22Rv1 (cell line): Measurements from ENCODE around the gene WWOX.

ENCODE experiments used
- H3K27ac ChIP-seq: fragments of 450-650 bp; 2 replicates; pipeline ENCODE4 v1.5.1; 2017
- CTCF ChIP-seq: fragments of 450-650 bp; IDR thresholded peaks from 2 replicates; pipeline ENCODE4 v1.5.1; 2017; ENCODE audit warnings: mild to moderate bottlenecking
- ZFX ChIP-seq: fragments of 450-650 bp; IDR thresholded peaks from 2 replicates; pipeline ENCODE4 v1.6.1; 2017; ENCODE audit warnings: antibody characterized with exemption, borderline replicate concordance

Gene WWOX

GRCh38 chr16:78140818-78141466 is 41.5 kb downstream of the WWOX start:
- TF ChIP-seq ZFX (no peak), CTCF (no peak)
- H3K27ac ChIP-seq: no peak overlapping the region

DNA sequence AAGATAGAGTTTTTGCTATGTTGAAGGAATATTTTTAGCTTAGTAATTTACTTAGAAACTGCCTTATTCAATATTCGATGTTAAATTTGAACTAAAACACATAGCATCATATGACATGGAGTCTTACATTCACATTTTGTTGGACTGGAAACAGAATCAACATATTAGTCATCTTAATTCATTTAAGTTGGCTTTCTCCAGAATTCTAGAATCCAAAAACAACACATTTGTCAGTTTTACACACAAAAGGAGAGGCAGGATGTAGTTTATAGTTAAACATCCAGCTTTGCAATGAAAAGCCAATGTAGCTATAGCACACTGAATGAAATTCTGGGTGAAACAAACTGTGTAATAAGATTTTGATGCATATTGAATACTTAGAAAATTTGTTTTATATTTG is 43.3 kb downstream of the WWOX start:
- no peak overlapping the region for H3K27ac ChIP-seq

GRCh38 chr16:78146807-78147206 is 47.4 kb downstream of the WWOX start:
- no peak overlapping the region for H3K27ac ChIP-seq
- no peak for TF ChIP-seq CTCF
- TF ChIP-seq ZFX: no peak

More for the DNA sequence above, 43.3 kb downstream of the WWOX start:
- no peak for TF ChIP-seq ZFX

DNA sequence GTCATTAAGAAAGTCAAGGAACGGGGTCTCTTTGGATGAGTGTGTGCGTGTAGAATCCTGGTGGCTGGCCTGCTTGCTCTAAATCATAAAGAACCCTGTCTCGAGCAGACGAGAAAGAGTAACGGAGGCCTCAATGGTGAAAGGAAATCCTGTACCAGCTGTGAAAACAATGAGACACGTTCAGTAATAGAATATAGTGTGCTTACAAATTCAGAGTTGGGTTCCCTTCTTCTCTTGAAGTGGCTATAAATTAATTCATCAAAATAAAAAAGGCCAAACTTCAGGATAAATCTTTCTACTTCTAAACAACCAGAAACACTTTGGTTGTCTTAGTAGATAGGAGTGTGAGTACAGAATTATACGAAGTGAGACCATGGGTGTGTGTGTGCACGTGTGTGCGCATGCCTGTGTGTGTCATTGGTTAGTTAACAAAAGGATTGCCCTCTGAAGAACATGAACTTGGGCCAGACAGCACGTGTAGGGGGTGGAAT is 48.5 kb downstream of the WWOX start:
- no peak overlapping the region for H3K27ac ChIP-seq
- TF ChIP-seq ZFX (no peak), CTCF (no peak)

DNA sequence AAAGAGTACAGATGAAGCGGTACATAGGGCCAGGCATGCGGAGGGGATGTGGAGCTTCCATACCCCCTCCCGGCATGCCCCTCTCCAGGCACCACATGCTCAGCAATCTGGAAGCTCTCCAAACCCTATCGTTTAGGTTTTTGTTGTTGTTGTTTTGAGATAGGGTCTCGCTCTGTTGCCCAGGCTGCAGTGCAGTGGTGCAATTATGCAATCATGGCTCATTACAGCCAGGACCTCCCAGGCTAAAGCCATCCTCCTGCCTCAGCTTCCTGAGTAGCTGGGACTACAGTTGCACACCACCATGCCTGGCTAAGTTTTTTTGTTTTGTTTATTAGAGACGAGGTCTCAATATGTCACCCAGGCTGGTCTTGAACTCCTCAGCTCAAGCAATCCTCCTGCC is 50.8 kb downstream of the WWOX start:
- TF ChIP-seq CTCF (no peak), ZFX (no peak)

GRCh38 chr16:78154729-78155461 is 55.4 kb downstream of the WWOX start:
- H3K27ac ChIP-seq: no peak overlapping the region
- TF ChIP-seq CTCF: no peak
- TF ChIP-seq ZFX: no peak

More for the DNA sequence above, 50.8 kb downstream of the WWOX start:
- H3K27ac ChIP-seq: no peak overlapping the region

DNA sequence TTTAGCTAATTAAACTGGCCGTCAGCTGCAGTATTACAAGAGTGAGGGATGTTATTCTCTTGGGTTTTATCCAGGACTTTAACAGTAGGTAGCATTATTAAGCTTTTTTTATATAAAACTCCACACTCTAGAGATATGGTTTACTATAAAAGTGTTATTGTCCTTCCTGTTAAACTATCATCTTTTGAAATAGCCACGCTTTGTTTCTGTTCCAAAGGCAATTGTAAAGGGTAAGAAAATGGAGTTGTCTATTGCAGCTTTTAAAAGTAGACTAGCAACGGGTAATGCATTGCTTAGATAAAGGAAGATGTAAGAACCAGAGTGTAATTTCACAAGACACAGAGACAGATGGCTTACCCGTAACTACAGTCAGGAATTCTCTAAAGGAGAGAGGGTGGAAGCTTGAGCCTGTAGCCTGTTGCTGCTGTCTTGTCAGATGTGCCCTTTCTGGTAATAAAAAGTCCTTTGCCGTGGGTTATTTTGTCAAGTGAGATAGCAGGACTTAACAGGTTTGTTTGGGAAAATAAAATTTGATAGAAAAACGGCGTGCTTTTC is 56.4 kb downstream of the WWOX start:
- no peak overlapping the region for H3K27ac ChIP-seq

More for the DNA sequence above, 56.4 kb downstream of the WWOX start:
- TF ChIP-seq CTCF (no peak), ZFX (no peak)
